Activated CD4-positive, CD25-positive, alpha-beta regulatory T cell treated with anti-CD3 and anti-CD28 coated beads, Interleukin-2, amount 50 U/mL, for 72 hours (primary cell): ENCODE results near the gene IRF7.

Experiments
- DNase-seq: peaks from one replicate; pipeline ENCODE4 v3.0.0; 2021

Gene IRF7

GRCh38 chr11:620201-620600, 4.5 kb upstream of the IRF7 start:
- no peak for DNase-seq

- no peak for DNase-seq
These were observed 3.9 kb upstream of the IRF7 start for GRCh38 chr11:619628-620050.

GRCh38 chr11:618856-619627, 3.3 kb upstream of the IRF7 start:
- no peak for DNase-seq

- no peak for DNase-seq
These were observed 2.3 kb upstream of the IRF7 start for GRCh38 chr11:617912-618682.

- DNase-seq, result no peak
These were observed 1.6 kb upstream of the IRF7 start for GRCh38 chr11:617199-617911.

- no peak for DNase-seq
These were observed 809 bp upstream of the IRF7 start for GRCh38 chr11:616320-617198.

- no peak for DNase-seq
These were observed 887 bp downstream of the IRF7 start for GRCh38 chr11:614623-615503.

GRCh38 chr11:614021-614622, 1.6 kb downstream of the IRF7 start:
- no peak for DNase-seq

GRCh38 chr11:613369-613968, 2.3 kb downstream of the IRF7 start:
- peak; percentile 79 for DNase-seq

- DNase-seq, result no peak
These were observed 2.8 kb downstream of the IRF7 start for GRCh38 chr11:612961-613300.

- no peak for DNase-seq
These were observed 3.4 kb downstream of the IRF7 start for GRCh38 chr11:612201-612960.

GRCh38 chr11:611001-611996, 4.5 kb downstream of the IRF7 start:
- no peak for DNase-seq

GRCh38 chr11:610146-610801, 5.5 kb downstream of the IRF7 start:
- no peak for DNase-seq

- no peak for DNase-seq
These were observed 6.4 kb downstream of the IRF7 start for GRCh38 chr11:609341-609811.

GRCh38 chr11:608791-609251, 6.9 kb downstream of the IRF7 start:
- DNase-seq, result no peak

GRCh38 chr11:607971-608659, 7.6 kb downstream of the IRF7 start:
- no peak for DNase-seq
